Endothelial cell (in vitro differentiated cells): ENCODE measurements around the gene FAM177B. TPM values are rescaled to one million over a fixed set of nuclear protein-coding genes. Genes with fewer than 3 reads are reported as not detected.
"Not testable (repeated sequence)": the region's sequence is repeated elsewhere in the genome, so short reads cannot be mapped to it uniquely, and the experiment has no call there.

Experiments used
- DNase-seq: peaks from one replicate; pipeline ENCODE4 v3.0.0; 2021; ENCODE audit warnings: low spot score
- H3K27ac Mint-ChIP-seq: one replicate; pipeline ENCODE4 v1.8.0; 2021; ENCODE audit warnings: mixed read lengths, inconsistent platforms; ENCODE audit not compliant: unreplicated experiment
- H3K27me3 Mint-ChIP-seq: one replicate; pipeline ENCODE4 v1.8.0; 2021; ENCODE audit warnings: mild to moderate bottlenecking, moderate library complexity, mixed read lengths, inconsistent platforms; ENCODE audit not compliant: unreplicated experiment
- H3K36me3 Mint-ChIP-seq: one replicate; pipeline ENCODE4 v1.8.0; 2021; ENCODE audit warnings: mild to moderate bottlenecking, low read depth, mixed read lengths, inconsistent platforms; ENCODE audit not compliant: unreplicated experiment
- H3K4me1 Mint-ChIP-seq: one replicate; pipeline ENCODE4 v1.8.0; 2021; ENCODE audit warnings: mild to moderate bottlenecking, mixed read lengths, inconsistent platforms; ENCODE audit not compliant: unreplicated experiment
- H3K4me3 Mint-ChIP-seq: one replicate; pipeline ENCODE4 v1.8.0; 2021; ENCODE audit warnings: mild to moderate bottlenecking, mixed read lengths, inconsistent platforms; ENCODE audit not compliant: unreplicated experiment
- H3K9me3 Mint-ChIP-seq: one replicate; pipeline ENCODE4 v1.8.0; 2021; ENCODE audit warnings: mixed read lengths, inconsistent platforms; ENCODE audit not compliant: unreplicated experiment
- total RNA-seq: library from RNA; stranded (reverse); fragmentation: NEBNext Ultra II Directional; extraction: Animal tissue kit (Norgen Biotek cat#: 25700); gene quantifications from one replicate; pipeline ENCODE4 v1.2.1, GENCODE V29; 2021; ENCODE audit not compliant: unreplicated experiment
- TF ChIP-seq, protein P1 (sequence below): fragments of 200-600 bp; sonication (generic); IDR thresholded peaks from one replicate; pipeline ENCODE4 v1.5.0; 2021; ENCODE audit warnings: antibody characterized with exemption; ENCODE audit not compliant: unreplicated experiment

Gene FAM177B
- total RNA-seq, 1 donor from 2014 or later = not detected

DNA sequence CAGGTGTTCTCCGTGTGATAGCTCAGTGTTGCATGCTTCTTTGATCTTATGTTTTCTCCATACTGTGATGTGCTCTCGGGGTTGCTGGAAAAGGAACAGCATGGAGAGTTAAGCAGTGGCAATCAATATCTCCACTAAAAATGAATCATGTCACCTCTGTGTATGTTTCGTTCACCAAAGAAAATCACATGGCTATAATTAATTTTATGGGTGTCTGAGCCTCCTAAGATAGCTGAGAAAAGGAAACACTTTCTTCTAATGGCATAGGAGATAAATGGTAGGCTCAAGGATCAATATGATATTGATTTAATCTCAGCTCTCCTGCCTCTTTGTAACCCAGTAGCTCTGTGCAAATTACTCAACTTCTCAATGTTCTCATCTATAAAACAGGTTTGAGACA lies 14.3 kb downstream of the FAM177B start:
- no peak for DNase-seq
- H3K36me3 Mint-ChIP-seq = no peaks in the 10 kb centered on the region
- TF ChIP-seq, protein P1, sequence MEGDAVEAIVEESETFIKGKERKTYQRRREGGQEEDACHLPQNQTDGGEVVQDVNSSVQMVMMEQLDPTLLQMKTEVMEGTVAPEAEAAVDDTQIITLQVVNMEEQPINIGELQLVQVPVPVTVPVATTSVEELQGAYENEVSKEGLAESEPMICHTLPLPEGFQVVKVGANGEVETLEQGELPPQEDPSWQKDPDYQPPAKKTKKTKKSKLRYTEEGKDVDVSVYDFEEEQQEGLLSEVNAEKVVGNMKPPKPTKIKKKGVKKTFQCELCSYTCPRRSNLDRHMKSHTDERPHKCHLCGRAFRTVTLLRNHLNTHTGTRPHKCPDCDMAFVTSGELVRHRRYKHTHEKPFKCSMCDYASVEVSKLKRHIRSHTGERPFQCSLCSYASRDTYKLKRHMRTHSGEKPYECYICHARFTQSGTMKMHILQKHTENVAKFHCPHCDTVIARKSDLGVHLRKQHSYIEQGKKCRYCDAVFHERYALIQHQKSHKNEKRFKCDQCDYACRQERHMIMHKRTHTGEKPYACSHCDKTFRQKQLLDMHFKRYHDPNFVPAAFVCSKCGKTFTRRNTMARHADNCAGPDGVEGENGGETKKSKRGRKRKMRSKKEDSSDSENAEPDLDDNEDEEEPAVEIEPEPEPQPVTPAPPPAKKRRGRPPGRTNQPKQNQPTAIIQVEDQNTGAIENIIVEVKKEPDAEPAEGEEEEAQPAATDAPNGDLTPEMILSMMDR = no peak
- H3K9me3 Mint-ChIP-seq = no peaks in the 10 kb centered on the region
- no peak overlapping the region for H3K4me3 Mint-ChIP-seq
- no peaks in the 10 kb centered on the region for H3K4me1 Mint-ChIP-seq
- no peak overlapping the region for H3K27ac Mint-ChIP-seq
- no peaks in the 10 kb centered on the region for H3K27me3 Mint-ChIP-seq

GRCh38 chr1:222754366-222755139 lies 17.6 kb downstream of the FAM177B start:
- H3K4me3 Mint-ChIP-seq = no peak overlapping the region
- TF ChIP-seq, protein P1 = no peak
- no peak for DNase-seq
- no peaks in the 10 kb centered on the region for H3K36me3 Mint-ChIP-seq
- no peak overlapping the region for H3K27ac Mint-ChIP-seq
- no peaks in the 10 kb centered on the region for H3K4me1 Mint-ChIP-seq
- H3K9me3 Mint-ChIP-seq = no peaks in the 10 kb centered on the region
- H3K27me3 Mint-ChIP-seq = no peaks in the 10 kb centered on the region

GRCh38 chr1:222757646-222758268 lies 20.8 kb downstream of the FAM177B start:
- no peaks in the 10 kb centered on the region for H3K36me3 Mint-ChIP-seq
- H3K27me3 Mint-ChIP-seq = peaks cover 2% of the 10 kb centered on the region
- no peaks in the 10 kb centered on the region for H3K4me1 Mint-ChIP-seq
- no peak overlapping the region for H3K27ac Mint-ChIP-seq
- no peak for DNase-seq
- H3K4me3 Mint-ChIP-seq = no peak overlapping the region
- H3K9me3 Mint-ChIP-seq = no peaks in the 10 kb centered on the region
- TF ChIP-seq, protein P1 = no peak

DNA sequence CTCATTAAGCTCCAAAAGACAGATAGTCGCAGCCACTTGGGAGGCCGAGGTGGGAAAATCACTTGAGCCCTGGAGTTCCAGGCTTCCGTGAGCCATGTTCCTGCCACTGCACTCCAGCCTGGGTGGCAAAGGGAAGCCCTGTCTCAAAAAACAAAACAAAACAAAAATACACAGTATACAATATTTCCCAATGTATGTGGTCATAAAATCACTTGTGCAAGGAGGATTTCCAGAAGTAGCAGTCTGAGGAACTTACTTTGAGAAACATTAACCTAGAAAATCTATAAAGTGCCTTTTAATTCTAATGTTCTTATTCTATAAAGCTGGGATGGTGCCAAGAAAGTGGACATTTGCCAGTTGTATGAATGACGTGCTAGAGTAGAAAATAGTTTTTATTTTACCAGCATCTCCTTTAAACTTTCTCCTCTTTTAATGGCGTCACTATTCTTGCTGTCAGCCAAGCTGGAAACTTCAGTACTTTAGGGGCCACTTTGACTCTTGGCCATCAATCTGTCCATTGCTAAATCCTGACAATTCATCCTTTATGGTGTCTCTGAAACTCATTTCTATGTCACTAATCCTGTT lies 22.5 kb downstream of the FAM177B start:
- TF ChIP-seq, protein P1 = no peak
- no peaks in the 10 kb centered on the region for H3K4me1 Mint-ChIP-seq
- no peaks in the 10 kb centered on the region for H3K9me3 Mint-ChIP-seq
- H3K27ac Mint-ChIP-seq = no peak overlapping the region
- no peak for DNase-seq
- no peak overlapping the region for H3K4me3 Mint-ChIP-seq
- peaks cover 2% of the 10 kb centered on the region for H3K27me3 Mint-ChIP-seq
- H3K36me3 Mint-ChIP-seq = no peaks in the 10 kb centered on the region

- H3K4me1 Mint-ChIP-seq = no peaks in the 10 kb centered on the region
- TF ChIP-seq, protein P1 = no peak
- H3K36me3 Mint-ChIP-seq = no peaks in the 10 kb centered on the region
- no peak for DNase-seq
- H3K9me3 Mint-ChIP-seq = no peaks in the 10 kb centered on the region
- H3K27ac Mint-ChIP-seq = no peak overlapping the region
- H3K27me3 Mint-ChIP-seq = peaks cover 2% of the 10 kb centered on the region
- H3K4me3 Mint-ChIP-seq = no peak overlapping the region
Observed at GRCh38 chr1:222761083-222761482, 24.1 kb downstream of the FAM177B start.

DNA sequence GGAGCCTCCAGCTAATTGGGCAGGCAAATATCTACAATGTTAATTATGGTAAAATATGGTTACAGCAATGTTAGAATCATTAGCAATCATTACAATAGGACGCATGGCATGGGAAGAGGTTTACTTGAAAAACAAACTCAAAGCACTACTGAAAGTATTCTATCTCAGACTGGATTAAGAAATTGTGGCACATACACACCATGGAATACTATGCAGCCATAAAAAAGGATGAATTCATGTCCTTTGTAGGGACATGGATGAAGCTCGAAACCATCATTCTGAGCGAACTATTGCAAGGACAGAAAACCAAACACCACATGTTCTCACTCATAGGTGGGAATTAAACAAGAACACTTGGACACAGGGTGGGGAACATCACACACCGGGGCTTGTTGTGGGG lies 25.2 kb downstream of the FAM177B start:
- not testable (repeated sequence) for H3K27ac Mint-ChIP-seq, H3K9me3 Mint-ChIP-seq, H3K27me3 Mint-ChIP-seq, H3K4me1 Mint-ChIP-seq, H3K4me3 Mint-ChIP-seq, DNase-seq, H3K36me3 Mint-ChIP-seq
